HG03571 (cell line): Measurements from ENCODE around the gene DBNL.
A peak's percentile ranks its signal among the peaks of the same experiment; 100 is the strongest.

Experiments used
- ATAC-seq: cut with Tn5 transposase; IDR thresholded peaks from one replicate; pipeline ENCODE4 v1.9.1; 2021; ENCODE audit not compliant: unreplicated experiment

Gene DBNL

GRCh38 chr7:44042221-44042620 is 2.3 kb upstream of the DBNL start:
- no peak for ATAC-seq

GRCh38 chr7:44043902-44044301 is 600 bp upstream of the DBNL start:
- no peak for ATAC-seq

- ATAC-seq: peak; percentile 9
These were observed 918 bp downstream of the DBNL start for GRCh38 chr7:44045226-44046014.

- no peak for ATAC-seq
These were observed 2.0 kb downstream of the DBNL start for GRCh38 chr7:44046321-44047061.

- ATAC-seq: no peak
These were observed 3.7 kb downstream of the DBNL start for GRCh38 chr7:44048031-44048795.

- no peak for ATAC-seq
These were observed 5.8 kb downstream of the DBNL start for GRCh38 chr7:44050121-44050914.

GRCh38 chr7:44050915-44051560 is 6.5 kb downstream of the DBNL start:
- ATAC-seq: no peak

- no peak for ATAC-seq
These were observed 7.2 kb downstream of the DBNL start for GRCh38 chr7:44051611-44052220.

GRCh38 chr7:44052771-44053365 is 8.4 kb downstream of the DBNL start:
- no peak for ATAC-seq

- no peak for ATAC-seq
These were observed 12.2 kb downstream of the DBNL start for GRCh38 chr7:44056681-44057080.

- ATAC-seq: no peak
These were observed 12.8 kb downstream of the DBNL start for GRCh38 chr7:44057181-44057848.

- no peak for ATAC-seq
These were observed 13.6 kb downstream of the DBNL start for GRCh38 chr7:44057849-44058758.

- no peak for ATAC-seq
These were observed 14.3 kb downstream of the DBNL start for GRCh38 chr7:44058759-44059218.

- no peak for ATAC-seq
These were observed 15.0 kb downstream of the DBNL start for GRCh38 chr7:44059219-44060090.

GRCh38 chr7:44060091-44060947 is 15.8 kb downstream of the DBNL start:
- no peak for ATAC-seq
